Right renal pelvis (tissue), 4 donors: ENCODE results near the gene EML6. TPM values are rescaled to one million over a fixed set of nuclear protein-coding genes. Genes with fewer than 3 reads are reported as not detected.
"Not testable (repeated sequence)": the region's sequence is repeated elsewhere in the genome, so short reads cannot be mapped to it uniquely, and the experiment has no call there.

ENCODE experiments used
- DNase-seq, 4 donors: peaks; one replicate each; pipeline ENCODE4 v3.0.0-alpha.2; 2013; ENCODE audit warnings: low read depth in 4 of 4, low spot score in 3 of 4, missing footprints in 1 of 4
- polyA plus RNA-seq, 4 donors: library from polyadenylated mRNA; unstranded; fragments of 120-200 nt; gene quantifications; one replicate each; pipeline ENCODE4 v1.2.1, GENCODE V29; 2013; ENCODE audit not compliant: insufficient read length in 4 of 4

The EML6 gene
- polyA plus RNA-seq, 4 donors: 10.7 to 16.4 (median 12.1) TPM

DNA sequence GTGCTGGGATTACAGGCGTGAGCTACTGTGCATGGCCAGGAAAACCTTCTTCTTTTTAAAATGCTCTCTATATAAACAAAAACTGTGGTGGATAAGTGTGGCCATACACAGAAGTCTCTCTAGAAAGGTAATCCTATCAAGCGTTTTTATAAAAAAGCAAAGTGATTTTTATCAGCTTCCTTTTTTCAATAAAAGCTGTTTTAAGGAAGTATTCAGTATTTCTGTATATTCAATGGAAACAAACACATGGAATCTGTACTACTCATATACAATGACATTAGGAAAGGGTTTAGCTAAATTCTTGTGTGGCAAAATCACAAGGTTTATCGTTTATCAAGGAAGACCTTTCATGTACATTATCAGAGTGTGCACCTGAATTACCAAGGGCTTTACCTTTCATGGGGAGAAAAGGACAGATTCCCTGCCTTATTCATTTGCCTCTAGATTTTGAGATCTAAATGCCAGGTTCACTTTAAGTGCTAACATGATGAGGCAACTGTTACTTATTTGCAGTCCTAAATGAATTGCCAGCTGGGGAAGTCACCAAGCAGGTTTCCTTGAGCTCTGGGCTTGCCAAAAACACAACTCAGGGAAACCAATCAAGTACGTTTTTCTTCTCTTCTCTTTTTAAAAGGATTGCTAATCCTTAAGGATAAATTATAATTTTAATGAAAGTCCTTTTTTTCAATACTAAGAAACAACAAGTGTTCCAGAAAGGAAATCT, 256.0 kb downstream of the EML6 start:
- DNase-seq: peak in 3 of 4 donors; percentile 35 to 57 (median 38)

DNA sequence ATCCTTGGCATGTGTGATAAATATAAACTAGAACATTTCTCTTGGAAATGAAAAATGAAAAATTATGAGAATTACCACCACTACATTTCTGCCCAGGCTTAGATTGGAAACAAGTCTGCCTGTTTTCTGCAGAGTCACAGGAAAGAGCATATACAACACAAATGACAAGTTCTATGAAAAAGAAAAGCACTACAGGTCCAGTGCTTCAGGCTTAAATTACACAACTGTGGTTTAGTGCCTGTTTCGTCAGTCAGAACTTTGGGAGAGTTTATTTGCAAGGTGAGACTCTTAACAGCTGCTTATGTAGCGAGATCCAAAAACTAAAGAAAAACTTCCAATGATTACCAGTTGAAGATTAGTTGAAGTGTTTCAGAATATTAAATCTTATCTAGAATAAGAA, 257.9 kb downstream of the EML6 start:
- DNase-seq: no peak

DNA sequence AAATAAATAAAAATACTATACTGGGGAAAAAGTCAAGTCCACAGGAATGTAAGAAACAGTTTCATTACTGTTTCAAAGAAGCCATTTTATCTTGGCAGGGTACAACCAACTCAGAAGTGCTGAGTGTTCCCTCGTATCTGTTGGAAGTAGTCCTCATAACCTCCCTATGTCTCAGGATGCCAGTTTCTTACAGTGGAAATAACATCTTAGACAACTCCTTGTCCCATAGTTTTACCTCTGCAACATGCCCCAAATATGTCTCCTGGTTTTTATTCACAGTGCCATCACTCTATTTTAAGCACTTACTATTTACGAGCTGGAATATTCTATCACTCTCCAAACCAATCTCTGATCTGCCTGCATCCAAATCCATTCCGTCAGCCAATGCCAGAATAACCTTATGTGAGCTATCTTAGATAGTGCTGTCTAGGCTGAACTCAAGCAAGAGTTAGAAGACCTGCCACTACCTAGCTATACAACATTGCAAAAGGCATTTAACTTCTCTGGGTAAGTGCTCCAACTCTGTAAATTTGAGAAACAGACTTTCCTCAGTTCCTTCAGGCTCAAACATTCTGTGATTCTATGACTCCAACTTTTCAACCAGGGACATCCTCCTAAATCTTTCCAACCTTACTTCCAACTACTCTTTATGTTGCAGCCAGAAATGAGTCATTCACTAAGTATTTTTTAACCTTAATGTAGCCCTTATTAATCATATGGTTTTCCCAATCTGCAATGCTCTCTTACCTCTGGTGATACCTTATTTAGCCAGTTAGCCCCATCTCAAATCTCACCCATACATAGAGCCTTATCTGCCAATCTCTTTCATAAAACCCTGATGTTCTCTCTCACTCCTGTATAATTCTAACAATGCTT, 260.1 kb downstream of the EML6 start:
- no peak for DNase-seq

DNA sequence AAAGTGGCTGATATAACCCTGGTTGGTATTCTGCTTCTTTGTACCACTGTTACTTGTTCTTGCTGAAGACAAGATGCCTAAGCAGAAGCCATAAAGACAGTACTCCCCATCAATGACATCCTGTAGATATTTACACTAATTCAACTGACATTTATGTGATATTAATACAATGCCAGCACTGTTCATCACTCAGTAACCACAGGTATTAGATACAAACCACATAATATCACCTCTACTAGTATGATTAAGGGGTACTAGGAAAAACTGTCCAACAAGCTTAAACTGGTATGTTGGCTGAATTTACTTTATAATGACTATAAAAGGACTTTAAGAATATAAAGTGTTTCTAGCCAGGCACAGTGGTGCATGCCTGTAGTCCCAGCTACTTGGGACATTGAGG, 261.0 kb downstream of the EML6 start:
- no peak for DNase-seq

DNA sequence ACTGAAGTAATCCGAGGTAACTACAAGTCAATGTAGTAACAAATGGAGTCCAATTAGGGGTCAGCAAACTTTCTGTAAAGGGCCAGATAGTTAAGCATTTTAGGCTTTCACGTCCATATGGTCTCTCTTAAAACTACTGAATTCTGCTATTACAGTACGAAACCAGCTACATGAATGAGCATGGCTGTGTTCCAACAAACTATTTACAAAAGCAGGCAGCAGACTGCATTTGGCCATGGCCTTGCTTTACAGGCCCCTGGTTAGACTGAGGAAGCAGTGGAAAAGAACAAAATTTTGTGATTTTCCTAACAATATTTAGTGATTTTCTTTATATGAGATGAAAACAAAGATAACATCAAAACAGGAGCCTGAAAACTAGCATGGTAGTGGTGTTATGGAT, 262.8 kb downstream of the EML6 start:
- no peak for DNase-seq

DNA sequence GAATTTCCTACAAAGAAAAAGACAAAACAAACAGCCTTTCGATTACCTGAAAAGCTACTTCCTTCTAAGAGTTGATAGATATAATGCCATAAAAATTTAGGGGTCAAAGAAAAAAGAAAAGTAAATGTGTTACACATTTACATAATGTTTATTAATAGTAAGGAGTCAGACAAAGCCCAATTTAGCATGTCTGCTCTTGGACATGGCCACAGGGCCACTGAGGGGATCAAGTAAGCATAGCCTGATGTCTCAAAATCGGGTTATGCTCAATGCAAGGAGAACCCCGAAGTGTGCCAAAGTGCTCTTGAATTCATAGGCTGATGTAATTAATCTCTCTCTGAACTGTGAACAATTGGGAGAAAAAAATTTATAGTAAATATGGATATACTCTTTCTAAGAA, 265.1 kb downstream of the EML6 start:
- DNase-seq: no peak

DNA sequence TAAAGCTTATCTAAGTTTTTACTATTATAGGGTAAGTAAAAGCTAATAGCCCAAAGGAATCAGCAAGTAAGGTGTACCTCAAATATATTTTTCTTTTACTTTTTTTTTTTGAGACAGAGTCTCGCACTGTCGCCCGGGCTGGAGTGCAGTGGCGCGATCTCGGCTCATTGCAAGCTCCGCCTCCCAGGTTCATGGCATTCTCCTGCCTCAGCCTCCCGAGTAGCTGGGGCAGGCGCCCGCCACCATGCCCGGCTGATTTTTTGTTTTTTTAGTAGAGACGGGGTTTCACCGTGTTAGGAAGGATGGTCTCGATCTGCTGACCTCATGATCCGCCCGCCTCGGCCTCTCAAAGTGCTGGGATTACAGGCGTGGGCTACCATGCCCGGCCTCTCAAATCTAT, 267.2 kb downstream of the EML6 start:
- DNase-seq: not testable (repeated sequence)

DNA sequence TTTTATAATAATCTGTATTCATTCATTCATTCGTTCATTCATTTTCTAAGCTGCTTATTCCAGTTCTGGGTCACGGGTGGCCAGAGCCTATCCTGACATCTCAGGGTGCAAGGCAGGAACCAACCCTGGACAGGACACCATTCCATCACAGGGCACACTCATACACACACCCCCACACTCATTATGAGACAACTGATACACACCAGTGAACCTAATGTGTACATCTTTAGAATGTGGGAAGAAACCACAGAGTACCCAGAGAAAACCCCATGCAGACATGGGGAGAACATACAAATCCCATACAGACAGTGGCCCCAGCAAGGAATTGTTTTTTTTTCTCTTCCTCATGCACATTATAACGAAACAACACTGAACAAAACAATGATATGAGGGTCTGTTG, 272.1 kb downstream of the EML6 start:
- DNase-seq: no peak

DNA sequence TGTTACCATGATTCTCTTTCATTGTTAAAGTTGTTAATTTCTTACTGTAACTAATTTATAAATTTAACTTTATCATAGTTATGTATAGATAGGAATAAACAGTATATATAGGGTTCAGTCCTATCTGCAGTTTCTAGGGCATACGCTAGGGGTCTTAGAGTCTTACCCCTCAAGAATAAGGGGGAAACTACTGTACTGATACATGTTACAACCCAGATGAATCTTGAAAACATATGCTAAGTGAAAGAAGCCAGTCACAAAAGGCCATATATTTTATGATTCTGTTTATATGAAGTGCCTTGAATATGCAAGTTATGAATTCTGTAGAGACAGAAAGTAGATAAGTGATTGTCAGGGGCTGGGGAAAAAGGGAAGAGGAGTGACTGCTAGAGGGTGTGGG, 274.4 kb downstream of the EML6 start:
- DNase-seq: no peak

DNA sequence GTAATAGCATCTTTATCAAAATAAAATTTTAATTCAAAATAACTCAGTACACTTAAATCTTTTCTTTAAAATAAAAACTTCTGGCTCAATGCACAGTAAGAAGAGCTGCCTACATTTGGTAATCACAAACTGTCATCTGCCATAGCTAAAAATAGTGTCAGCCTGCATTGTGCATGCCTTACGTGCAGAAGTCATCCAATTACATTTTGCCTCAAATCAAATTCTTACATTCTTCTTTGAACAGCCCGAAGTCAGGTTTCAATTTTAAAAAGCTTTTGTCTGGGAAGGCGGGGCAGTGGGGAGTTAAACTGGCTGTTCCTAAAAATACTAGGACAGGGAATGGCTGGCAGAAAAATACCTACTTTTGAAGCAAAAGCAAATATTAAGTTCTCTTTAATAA, 275.7 kb downstream of the EML6 start:
- no peak for DNase-seq

DNA sequence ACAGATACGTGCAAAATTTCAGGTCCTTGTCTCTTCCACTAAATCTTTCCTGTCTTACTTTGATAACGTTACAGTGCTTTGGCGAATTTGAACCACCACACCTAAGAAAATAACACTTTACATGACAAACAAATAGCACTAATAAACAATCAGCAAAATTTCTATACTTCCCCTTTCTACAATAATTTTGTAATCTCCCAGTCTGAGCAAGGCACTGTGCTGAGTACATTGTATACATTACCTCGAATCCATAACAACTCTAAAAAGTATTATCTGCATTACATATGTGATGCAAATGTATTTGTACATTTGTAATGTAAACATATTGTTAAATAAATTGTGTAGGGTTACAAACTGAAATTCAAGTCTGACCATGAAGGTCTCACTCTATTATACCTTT, 276.9 kb downstream of the EML6 start:
- DNase-seq: no peak

DNA sequence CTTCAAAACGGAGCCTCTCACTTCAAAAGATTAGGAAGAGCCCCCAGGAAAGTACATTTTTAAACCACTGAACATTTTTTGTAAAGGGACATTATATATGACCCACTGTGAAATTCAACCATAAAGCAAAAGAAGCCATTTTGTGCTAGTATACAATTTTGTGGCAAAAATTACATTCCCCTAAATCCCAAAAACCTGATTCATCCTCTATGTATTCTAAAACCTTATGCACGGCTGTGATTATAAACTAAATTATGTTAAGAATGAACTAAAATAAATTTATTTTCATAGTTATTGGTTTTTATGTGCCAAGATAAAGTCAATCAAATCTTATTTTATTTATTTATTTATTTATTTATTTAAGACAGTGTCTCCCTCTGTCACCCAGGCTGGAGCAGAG, 278.3 kb downstream of the EML6 start:
- no peak for DNase-seq

DNA sequence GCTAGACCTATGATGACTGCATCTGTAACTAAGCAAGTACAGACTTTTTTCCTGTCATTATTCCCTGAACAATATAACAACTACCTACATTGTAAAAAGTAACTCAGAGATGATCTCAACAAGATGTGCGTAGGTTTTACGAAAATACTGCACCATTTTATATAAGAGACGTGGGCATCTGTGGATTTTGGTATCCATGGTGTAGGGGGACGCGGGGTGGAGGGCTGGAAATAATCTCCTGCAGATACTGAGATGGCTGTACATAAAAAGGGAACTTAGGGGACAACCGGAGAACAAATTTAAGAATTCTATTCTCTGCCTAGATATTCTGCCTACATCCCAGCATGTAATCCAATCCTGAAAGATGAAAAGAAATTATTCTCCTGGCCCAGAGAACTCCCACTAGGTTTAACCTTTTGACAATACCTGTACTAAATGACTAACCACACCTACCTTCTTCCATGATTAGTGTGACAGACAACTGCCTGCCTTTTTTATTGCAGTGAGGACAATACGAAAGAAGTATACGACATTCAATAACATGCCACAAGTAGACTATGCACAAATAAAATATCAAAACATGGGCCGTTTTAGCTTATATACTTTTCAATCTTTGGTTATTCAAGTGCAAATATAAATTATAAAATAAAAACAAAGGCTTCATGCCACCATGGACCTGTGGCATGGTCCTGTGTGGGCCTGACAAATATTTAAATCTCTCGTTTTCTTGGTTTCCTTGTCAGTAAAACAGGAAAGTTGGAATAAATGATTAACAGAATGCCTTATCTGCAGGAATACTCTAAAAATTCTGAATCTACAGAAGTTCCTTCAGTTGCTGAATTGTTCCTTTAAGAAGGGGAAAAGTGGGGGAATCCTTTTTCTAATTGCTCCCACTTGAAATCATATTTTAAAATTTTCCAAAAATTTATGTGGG, 280.5 kb downstream of the EML6 start:
- DNase-seq: no peak

DNA sequence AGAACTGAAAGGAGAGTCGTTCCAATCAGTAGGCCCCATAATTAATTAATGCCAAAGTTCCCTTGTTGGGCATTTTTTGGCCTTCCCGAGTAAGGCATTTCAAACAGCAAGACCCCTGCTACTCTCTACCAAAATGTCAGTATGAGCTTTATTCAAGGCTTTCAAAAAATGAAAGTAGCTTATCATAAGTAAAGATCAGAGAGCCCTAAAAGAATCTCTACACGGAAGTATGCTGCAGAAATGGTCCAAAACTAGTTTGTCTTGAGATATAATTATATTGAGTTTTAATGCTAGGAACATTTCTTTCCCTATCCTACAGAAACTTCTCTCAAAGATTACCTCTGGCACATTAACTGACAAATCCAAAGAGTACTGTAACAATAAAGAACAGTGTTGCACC, 282.8 kb downstream of the EML6 start:
- no peak for DNase-seq

DNA sequence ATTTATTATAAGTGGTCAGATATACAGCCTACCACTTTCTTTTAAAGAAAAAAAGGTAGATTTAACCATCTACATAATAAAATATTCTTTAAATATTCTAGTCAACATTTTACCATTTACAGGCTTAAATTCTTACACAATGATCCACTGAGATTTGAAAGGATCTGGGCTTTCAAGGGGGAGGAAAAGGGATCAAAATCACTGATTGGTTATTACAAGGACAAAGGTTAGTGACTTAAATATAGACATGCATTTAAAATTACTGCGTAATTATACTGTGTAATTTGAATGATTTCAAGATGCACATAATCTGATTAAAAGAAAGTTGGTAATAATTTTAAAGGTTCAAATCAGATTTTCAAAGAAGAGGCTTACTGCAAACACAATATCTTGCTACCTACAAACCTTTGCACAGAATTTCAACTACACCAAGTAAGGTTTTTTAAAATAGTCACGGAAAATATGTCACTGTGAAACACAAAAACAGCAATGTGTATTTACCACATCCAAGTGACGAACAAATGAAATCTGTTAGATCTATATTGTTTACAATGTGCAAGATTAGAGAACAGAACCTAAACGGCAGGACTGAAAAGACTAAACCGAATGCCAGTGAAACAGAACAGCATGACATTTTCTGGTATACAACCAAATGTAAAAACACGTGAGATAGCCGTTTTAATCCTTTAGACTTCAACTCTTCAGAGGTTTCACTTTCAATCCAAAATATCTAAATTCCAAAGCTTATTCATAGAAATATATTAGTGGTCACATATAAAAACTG, 286.0 kb downstream of the EML6 start:
- DNase-seq: no peak

DNA sequence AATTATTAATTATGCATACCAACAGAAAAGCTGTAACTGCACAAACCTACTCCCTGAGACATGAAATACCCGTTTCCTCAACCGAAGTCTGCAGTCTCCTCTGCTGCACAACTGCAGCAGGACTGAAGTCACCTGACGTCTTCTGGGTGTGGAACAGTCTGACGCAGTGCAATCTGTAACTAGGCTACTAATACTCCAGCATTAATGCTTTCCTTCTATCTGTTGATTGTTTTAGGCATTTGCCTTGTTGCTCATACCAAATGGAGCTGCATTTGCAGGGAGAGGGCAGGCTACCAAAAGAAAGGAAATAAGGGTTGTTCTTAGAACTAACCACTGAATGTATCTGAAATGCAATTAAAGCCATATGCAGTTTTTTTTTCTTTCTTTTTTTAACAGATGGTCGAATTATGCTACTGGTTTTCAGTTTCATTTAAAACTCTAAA, 286.7 kb downstream of the EML6 start:
- no peak for DNase-seq

DNA sequence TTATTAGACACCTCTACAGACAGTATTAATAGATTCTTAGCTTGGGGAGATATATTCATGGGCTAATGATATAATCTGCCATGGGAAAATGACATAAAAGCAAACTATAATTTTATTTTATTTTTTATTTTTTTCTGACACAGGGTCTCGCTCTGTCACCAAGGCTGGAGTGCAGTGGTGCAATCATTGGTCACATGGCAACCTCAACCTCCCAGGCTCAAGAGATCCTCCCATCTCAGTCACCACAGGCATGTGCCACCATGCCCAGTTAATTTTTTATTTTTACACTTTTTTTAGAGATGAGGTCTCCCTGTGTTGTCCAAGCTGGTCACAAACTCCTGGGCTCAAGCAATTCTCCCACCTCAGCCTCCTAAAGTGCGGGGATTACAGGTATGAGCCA, 287.5 kb downstream of the EML6 start:
- DNase-seq: no peak

DNA sequence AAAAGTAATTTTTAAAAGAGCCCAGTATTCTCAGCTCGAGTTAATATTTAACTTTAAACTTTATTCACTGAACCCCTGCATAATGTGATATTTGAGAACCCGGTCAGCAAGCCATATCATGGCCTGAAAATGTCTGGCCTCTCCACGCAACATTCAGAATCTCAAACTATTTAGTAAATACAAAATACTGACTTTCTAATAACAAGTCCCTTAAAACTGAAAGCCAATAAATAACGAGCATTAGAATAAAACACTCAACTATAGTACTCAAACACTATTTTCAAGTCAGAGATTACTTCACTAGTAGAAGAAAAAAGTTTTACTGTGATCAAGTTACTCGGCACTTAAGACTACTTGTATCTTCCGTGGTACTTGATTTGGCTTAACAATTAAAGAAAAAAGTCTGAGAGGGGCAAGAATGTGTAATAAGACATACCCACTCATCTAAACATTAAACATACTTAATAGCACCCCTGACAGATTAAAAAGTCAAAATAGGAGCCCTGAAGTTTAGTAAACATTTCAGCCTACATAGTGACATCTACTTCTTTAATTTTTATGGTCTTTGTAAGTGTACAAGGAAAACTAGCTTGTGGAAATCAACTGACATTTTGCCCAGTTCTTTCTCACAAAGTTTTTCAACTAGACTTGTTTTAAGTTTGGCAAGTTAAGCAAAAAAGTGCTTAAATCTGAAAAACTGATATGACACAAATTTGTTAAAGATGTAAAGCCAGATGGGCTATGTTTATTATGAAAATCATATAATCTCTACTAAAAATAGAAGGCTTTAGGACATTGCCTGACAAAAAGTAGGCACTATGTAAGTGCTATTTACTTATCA, 288.6 kb downstream of the EML6 start:
- DNase-seq: peak in 1 of 4 donors; percentile 36
